MM.1S (cell line): Measurements from ENCODE around the gene PITPNM3.

Source experiments
- DNase-seq: peaks from one replicate; pipeline ENCODE4 v3.0.0-alpha.2; 2015
- H2AFZ ChIP-seq: fragments of 300-600 bp; sonication (generic); 2 replicates; pipeline ENCODE4 v1.6.0; 2016; ENCODE audit warnings: antibody characterized with exemption, low read length
- H3F3A ChIP-seq: fragments of 300-600 bp; sonication (generic); 2 replicates; pipeline ENCODE4 v1.6.1; 2016; ENCODE audit warnings: mild to moderate bottlenecking, antibody characterized with exemption, low read length, moderate library complexity, mixed read lengths; ENCODE audit not compliant: insufficient read depth
- H3K27ac ChIP-seq: fragments of 300-600 bp; sonication (generic); 2 replicates; pipeline ENCODE4 v1.5.1; 2016; ENCODE audit warnings: mild to moderate bottlenecking, low read length
- H3K27me3 ChIP-seq: fragments of 300-600 bp; sonication (generic); replicated peaks from 2 replicates; pipeline ENCODE4 v1.6.0; 2016; ENCODE audit warnings: low read length; ENCODE audit not compliant: insufficient read depth
- H3K36me3 ChIP-seq: fragments of 300-600 bp; sonication (generic); replicated peaks from 2 replicates; pipeline ENCODE4 v1.6.1; 2016; ENCODE audit warnings: mild to moderate bottlenecking, low read length, mixed read lengths; ENCODE audit not compliant: insufficient read depth
- H3K4me1 ChIP-seq: fragments of 300-600 bp; sonication (generic); 2 replicates; pipeline ENCODE4 v1.6.1; 2016; ENCODE audit warnings: low read length, mixed read lengths
- H3K4me2 ChIP-seq: fragments of 300-600 bp; sonication (generic); 2 replicates; pipeline ENCODE4 v1.6.0; 2016; ENCODE audit warnings: low read depth, low read length
- H3K4me3 ChIP-seq: fragments of 300-600 bp; sonication (generic); 2 replicates; pipeline ENCODE4 v1.5.1; 2016; ENCODE audit warnings: low read length, mixed read lengths
- H3K79me2 ChIP-seq: fragments of 300-600 bp; sonication (generic); 2 replicates; pipeline ENCODE4 v1.6.1; 2016; ENCODE audit warnings: mixed run types, low read length, mixed read lengths
- H3K9ac ChIP-seq: fragments of 300-600 bp; sonication (generic); 2 replicates; pipeline ENCODE4 v1.6.1; 2016; ENCODE audit warnings: low read length, mixed read lengths
- H3K9me2 ChIP-seq: fragments of 300-600 bp; sonication (generic); replicated peaks from 2 replicates; pipeline ENCODE4 v1.6.1; 2016; ENCODE audit warnings: mild to moderate bottlenecking, low read length, mixed read lengths; ENCODE audit not compliant: insufficient read depth
- H3K9me3 ChIP-seq: fragments of 300-600 bp; sonication (generic); replicated peaks from 2 replicates; pipeline ENCODE4 v1.6.1; 2016; ENCODE audit warnings: mild to moderate bottlenecking, low read length, mixed read lengths; ENCODE audit not compliant: insufficient read depth
- H4K20me1 ChIP-seq: fragments of 300-600 bp; sonication (generic); 2 replicates; pipeline ENCODE4 v1.6.1; 2016; ENCODE audit warnings: mild to moderate bottlenecking, low read length, moderate library complexity, mixed read lengths; ENCODE audit not compliant: insufficient read depth
- EZH2 ChIP-seq: fragments of 300-600 bp; sonication (generic); optimal IDR thresholded peaks from 2 replicates; pipeline ENCODE3; 2017; ENCODE audit warnings: low read depth, mild to moderate bottlenecking, antibody characterized with exemption, low read length, mixed read lengths
- EZH2phosphoT487 ChIP-seq: fragments of 300-600 bp; sonication (generic); IDR thresholded peaks from 2 replicates; pipeline ENCODE4 v1.6.1; 2018; ENCODE audit warnings: antibody characterized with exemption, low read length
- TF ChIP-seq, protein P1 (sequence below): fragments of 300-600 bp; sonication (generic); IDR thresholded peaks from 2 replicates; pipeline ENCODE4 v1.5.1; 2016; ENCODE audit warnings: antibody characterized with exemption, low read length, mixed read lengths

Gene PITPNM3

DNA sequence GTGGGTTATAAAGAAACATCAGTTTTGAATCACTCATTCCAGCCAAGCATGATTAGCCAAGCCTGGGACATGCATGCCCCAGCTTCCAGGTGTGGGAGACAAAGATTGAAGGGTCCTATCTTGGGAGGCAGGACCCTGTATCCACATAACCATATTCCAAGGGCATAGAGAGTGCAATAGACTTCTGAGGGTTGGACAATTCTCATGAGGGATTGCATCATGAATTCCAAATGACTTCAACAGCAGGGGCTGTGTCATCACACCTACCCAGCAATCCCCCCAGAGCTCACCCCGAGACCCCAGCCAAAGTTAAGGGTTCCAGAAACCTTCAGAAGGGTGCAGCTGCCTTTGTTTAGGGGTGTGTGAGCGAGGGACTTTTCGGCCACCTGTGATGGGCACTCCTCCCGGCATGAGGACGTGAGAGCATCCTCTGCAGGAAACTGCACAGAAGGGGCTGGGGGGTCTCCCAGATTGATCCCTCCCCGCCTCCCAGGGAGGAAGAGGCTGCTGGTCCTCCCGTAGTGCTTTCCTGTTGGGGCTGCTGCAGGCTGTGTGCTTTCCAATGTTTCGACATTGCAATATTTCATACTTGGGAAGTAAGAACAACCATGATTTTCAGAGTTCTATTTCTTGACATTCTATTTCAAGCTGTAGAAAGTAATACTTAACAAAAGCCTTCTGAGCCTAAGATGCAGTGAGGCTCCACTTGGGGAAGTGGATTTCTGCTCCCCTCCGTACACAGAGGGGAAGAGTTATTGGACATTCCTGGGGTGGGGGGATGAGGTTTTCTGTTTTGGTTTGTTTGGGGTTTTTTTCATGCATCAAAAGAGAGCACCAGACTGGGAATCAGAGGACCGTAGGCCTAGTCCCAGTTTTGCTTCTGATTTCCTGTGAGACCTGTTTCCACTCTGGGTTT lies 13.3 kb upstream of the PITPNM3 start:
- TF ChIP-seq EZH2 (no peak), EZH2phosphoT487 (no peak)
- TF ChIP-seq, protein P1, sequence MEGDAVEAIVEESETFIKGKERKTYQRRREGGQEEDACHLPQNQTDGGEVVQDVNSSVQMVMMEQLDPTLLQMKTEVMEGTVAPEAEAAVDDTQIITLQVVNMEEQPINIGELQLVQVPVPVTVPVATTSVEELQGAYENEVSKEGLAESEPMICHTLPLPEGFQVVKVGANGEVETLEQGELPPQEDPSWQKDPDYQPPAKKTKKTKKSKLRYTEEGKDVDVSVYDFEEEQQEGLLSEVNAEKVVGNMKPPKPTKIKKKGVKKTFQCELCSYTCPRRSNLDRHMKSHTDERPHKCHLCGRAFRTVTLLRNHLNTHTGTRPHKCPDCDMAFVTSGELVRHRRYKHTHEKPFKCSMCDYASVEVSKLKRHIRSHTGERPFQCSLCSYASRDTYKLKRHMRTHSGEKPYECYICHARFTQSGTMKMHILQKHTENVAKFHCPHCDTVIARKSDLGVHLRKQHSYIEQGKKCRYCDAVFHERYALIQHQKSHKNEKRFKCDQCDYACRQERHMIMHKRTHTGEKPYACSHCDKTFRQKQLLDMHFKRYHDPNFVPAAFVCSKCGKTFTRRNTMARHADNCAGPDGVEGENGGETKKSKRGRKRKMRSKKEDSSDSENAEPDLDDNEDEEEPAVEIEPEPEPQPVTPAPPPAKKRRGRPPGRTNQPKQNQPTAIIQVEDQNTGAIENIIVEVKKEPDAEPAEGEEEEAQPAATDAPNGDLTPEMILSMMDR = no peak
- no peak for DNase-seq
- Histone ChIP-seq H3K4me1 (no peaks in the 10 kb centered on the region), H3K36me3 (no peaks in the 10 kb centered on the region), H3K79me2 (no peaks in the 10 kb centered on the region), H3F3A (no peaks in the 10 kb centered on the region), H2AFZ (no peak overlapping the region), H3K4me3 (no peak overlapping the region), H3K9me3 (no peaks in the 10 kb centered on the region), H3K4me2 (no peak overlapping the region), H3K9ac (no peak overlapping the region), H4K20me1 (no peaks in the 10 kb centered on the region), H3K27me3 (no peaks in the 10 kb centered on the region), H3K27ac (no peak overlapping the region), H3K9me2 (no peaks in the 10 kb centered on the region)

- no peak overlapping the region for H3K4me2 ChIP-seq
- DNase-seq = no peak
These were observed 11.9 kb upstream of the PITPNM3 start for GRCh38 chr17:6568184-6568758.

GRCh38 chr17:6567528-6568183 lies 11.3 kb upstream of the PITPNM3 start:
- DNase-seq = no peak
- TF ChIP-seq EZH2 = no peak
- TF ChIP-seq, protein P1 = no peak
- TF ChIP-seq EZH2phosphoT487 = no peak
- no peak overlapping the region for H3K9ac ChIP-seq
- H4K20me1 ChIP-seq = no peaks in the 10 kb centered on the region
- no peak overlapping the region for H3K4me3 ChIP-seq
- no peaks in the 10 kb centered on the region for H3K27me3 ChIP-seq
- H3K36me3 ChIP-seq = no peaks in the 10 kb centered on the region
- H3F3A ChIP-seq = no peaks in the 10 kb centered on the region
- H3K27ac ChIP-seq = no peak overlapping the region
- no peaks in the 10 kb centered on the region for H3K9me3 ChIP-seq
- H3K4me2 ChIP-seq = no peak overlapping the region
- no peaks in the 10 kb centered on the region for H3K79me2 ChIP-seq
- no peak overlapping the region for H2AFZ ChIP-seq
- no peaks in the 10 kb centered on the region for H3K4me1 ChIP-seq
- no peaks in the 10 kb centered on the region for H3K9me2 ChIP-seq

More at GRCh38 chr17:6568184-6568758, 11.9 kb upstream of the PITPNM3 start:
- Histone ChIP-seq H3F3A (no peaks in the 10 kb centered on the region), H3K4me3 (no peak overlapping the region), H4K20me1 (no peaks in the 10 kb centered on the region), H2AFZ (no peak overlapping the region), H3K36me3 (no peaks in the 10 kb centered on the region), H3K4me1 (no peaks in the 10 kb centered on the region), H3K9ac (no peak overlapping the region), H3K9me2 (no peaks in the 10 kb centered on the region), H3K27ac (no peak overlapping the region), H3K27me3 (no peaks in the 10 kb centered on the region), H3K79me2 (no peaks in the 10 kb centered on the region), H3K9me3 (no peaks in the 10 kb centered on the region)
- TF ChIP-seq EZH2 (no peak), EZH2phosphoT487 (no peak)
